ENCODE data around the gene FGD4. TPM values are rescaled to one million over a fixed set of nuclear protein-coding genes. Genes with fewer than 3 reads are reported as not detected.

FGD4 gene
- total and polyA plus RNA-seq, 2 of the 4 experiments (the other 2 are of a cell fraction), result 2.1 to 8.8 TPM

DNA sequence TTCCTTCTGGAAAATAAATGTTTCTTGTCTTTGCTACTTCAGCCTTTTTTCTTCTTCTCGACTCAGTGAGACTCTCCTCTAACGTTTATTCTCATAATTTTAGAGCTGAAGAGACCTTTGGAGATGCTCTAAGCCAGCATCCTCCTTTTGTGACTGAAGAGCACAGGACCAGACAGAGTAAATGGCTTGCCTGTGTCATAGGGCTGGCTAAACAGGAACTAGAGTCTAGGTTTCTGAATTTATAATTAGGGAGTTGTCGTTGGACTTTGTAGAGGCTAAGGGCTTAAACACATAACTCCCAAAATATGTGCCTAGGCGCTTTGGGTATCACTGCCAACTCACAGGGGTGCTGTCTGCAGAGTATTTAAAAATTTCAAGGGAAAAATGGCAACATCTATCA, 98.5 kb downstream of the FGD4 start:
- Histone ChIP-seq H3K4me2 (ENCODE audit: low read depth, low read length) (no peak overlapping the region), H3K9ac (ENCODE audit: low read depth, low read length) (no peak overlapping the region), H3K9me3 (ENCODE audit: control insufficient read depth, insufficient read depth, low read length) (no peaks in the 10 kb centered on the region), H3K23ac (ENCODE audit: low read depth, low read length) (no peak overlapping the region), H4K20me1 (ENCODE audit: insufficient read depth, low read length) (no peaks in the 10 kb centered on the region), H2AK9ac (replicated peaks; ENCODE audit: low read depth, low read length, poor library complexity) (no peak overlapping the region), H3K27me3 (ENCODE audit: control insufficient read depth, insufficient read depth, low read length) (peaks cover 4% of the 10 kb centered on the region; the same call in 1 of the 2 replicates), H4K8ac (ENCODE audit: low read depth in 2 of 2, low read length in 2 of 2) (no peak overlapping the region), H3K56ac (ENCODE audit: extremely low read depth, insufficient read depth, low read length) (no peak overlapping the region), H3K79me1 (ENCODE audit: low read depth in 1 of 2, low read length in 2 of 2) (no peaks in the 10 kb centered on the region), H3K9me1 (ENCODE audit: insufficient read depth, low read length) (no peaks in the 10 kb centered on the region; the same call in 1 of the 2 replicates), H4K91ac (ENCODE audit: insufficient read depth, low read depth, low read length) (no peak overlapping the region), H2BK120ac (ENCODE audit: low read depth, low read length) (no peak overlapping the region), H3K4ac (ENCODE audit: low read depth, low read length) (no peak overlapping the region), H2BK15ac (ENCODE audit: low read depth, low read length) (no peak overlapping the region), H2AFZ (replicated peaks; ENCODE audit: low read length, poor library complexity) (no peak overlapping the region), H4K5ac (ENCODE audit: low read depth, low read length) (no peak overlapping the region), H2BK20ac (ENCODE audit: low read depth, low read length) (no peak overlapping the region), H3K36me3 (ENCODE audit: control insufficient read depth, insufficient read depth, low read length) (no peaks in the 10 kb centered on the region), H2BK5ac (ENCODE audit: low read depth, low read length, poor library complexity, severe bottlenecking) (no peak overlapping the region), H3K14ac (replicated peaks; ENCODE audit: low read depth, low read length) (no peak overlapping the region), H3K4me1 (ENCODE audit: control insufficient read depth, insufficient read depth, low read length) (peaks cover 2% of the 10 kb centered on the region; the same call in 1 of the 2 replicates), H3K4me3 (ENCODE audit: insufficient read depth, low read depth, low read length) (no peak overlapping the region), H2AK5ac (ENCODE audit: low read depth, low read length) (no peak overlapping the region), H3K18ac (ENCODE audit: low read depth, low read length) (no peak overlapping the region), H3K27ac (ENCODE audit: insufficient read depth, low read length) (no peak overlapping the region)
- BruUV-seq (replicated peaks), result no TSS peak
- ChIA-PET CTCF (no interaction called here), POLR2A (ENCODE audit: unreplicated experiment) (no interaction called here)
- TF ChIP-seq BHLHE40 (IDR thresholded peaks at IDR 0.05; ENCODE audit: low read depth, low read length) (no peak), MAFK (IDR thresholded peaks at IDR 0.05; ENCODE audit: low read depth, low read length) (no peak), MXI1 (IDR thresholded peaks at IDR 0.05; ENCODE audit: borderline replicate concordance, low read depth, low read length) (no peak), RCOR1 (IDR thresholded peaks at IDR 0.05; ENCODE audit: insufficient replicate concordance, low read length) (no peak), RAD21 (IDR thresholded peaks at IDR 0.05; ENCODE audit: low read length) (no peak), NFE2L2 (IDR thresholded peaks at IDR 0.05; ENCODE audit: low read depth, low read length) (no peak), RFX5 (IDR thresholded peaks at IDR 0.05; ENCODE audit: low read depth, low read length) (no peak)
- intact Hi-C loops (cut with micrococcal nuclease), result no loop called here
- dilution Hi-C loops (cut with HindIII; ENCODE audit: low sequenced_read_pairs, unreplicated experiment), result no loop called here
- in situ Hi-C loops (cut with MboI; ENCODE audit: low sequenced_read_pairs), result no loop called here
- no CpG with 5 or more reads among the region's 4 CpGs for WGBS, 2 experiments (ENCODE audit: extremely low coverage in 2 of 2, insufficient read length in 1 of 2)
- ATAC-seq (ENCODE audit: low read depth) (no peak), DNase-seq (no peak)

Measured in IMR-90 (cell line).